HG02973 (cell line): Measurements from ENCODE around the gene PEX5L.
"Not testable (repeated sequence)": the region's sequence is repeated elsewhere in the genome, so short reads cannot be mapped to it uniquely, and the experiment has no call there.

Experiments
- ATAC-seq: cut with Tn5 transposase; IDR thresholded peaks from one replicate; pipeline ENCODE4 v1.9.1; 2021; ENCODE audit warnings: moderate library complexity; ENCODE audit not compliant: unreplicated experiment

Gene PEX5L

GRCh38 chr3:180036671-180037455 is at the start of gene PEX5L:
Gene PEX5L, minus strand, starts transcription at chr3:180036937. Its CDS starts 338 bp downstream, at chr3:180036599.
- ATAC-seq: peak; percentile 87

- no peak for ATAC-seq
Measured at GRCh38 chr3:180085122-180085710, 48.5 kb upstream of the PEX5L start.

- ATAC-seq: no peak
Measured at GRCh38 chr3:180082699-180083098, 46.0 kb upstream of the PEX5L start.

GRCh38 chr3:180078592-180078991 is 41.9 kb upstream of the PEX5L start:
- no peak for ATAC-seq

- ATAC-seq: no peak
Measured at GRCh38 chr3:180073561-180073960, 36.8 kb upstream of the PEX5L start.

- ATAC-seq: no peak
Measured at GRCh38 chr3:180072786-180073185, 36.0 kb upstream of the PEX5L start.

GRCh38 chr3:180070925-180071324 is 34.2 kb upstream of the PEX5L start:
- no peak for ATAC-seq

- no peak for ATAC-seq
Measured at GRCh38 chr3:180068023-180068422, 31.3 kb upstream of the PEX5L start.

GRCh38 chr3:180066598-180066997 is 29.9 kb upstream of the PEX5L start:
- no peak for ATAC-seq

GRCh38 chr3:180063783-180064182 is 27.0 kb upstream of the PEX5L start:
- no peak for ATAC-seq

GRCh38 chr3:180062771-180063170 is 26.0 kb upstream of the PEX5L start:
- no peak for ATAC-seq

GRCh38 chr3:180059356-180059755 is 22.6 kb upstream of the PEX5L start:
- ATAC-seq: no peak

GRCh38 chr3:180058238-180058637 is 21.5 kb upstream of the PEX5L start:
- no peak for ATAC-seq

GRCh38 chr3:180055656-180056055 is 18.9 kb upstream of the PEX5L start:
- ATAC-seq: not testable (repeated sequence)

GRCh38 chr3:180049391-180049790 is 12.7 kb upstream of the PEX5L start:
- ATAC-seq: no peak

GRCh38 chr3:180048840-180049239 is 12.1 kb upstream of the PEX5L start:
- ATAC-seq: no peak

- ATAC-seq: peak; percentile 93
Measured at GRCh38 chr3:180048103-180048502, 11.4 kb upstream of the PEX5L start.

- ATAC-seq: no peak
Measured at GRCh38 chr3:180040966-180041365, 4.2 kb upstream of the PEX5L start.

- peak; percentile 37 for ATAC-seq
Measured at GRCh38 chr3:180036092-180036670, 556 bp downstream of the PEX5L start.

- no peak for ATAC-seq
Measured at GRCh38 chr3:180026997-180027396, 9.7 kb downstream of the PEX5L start.

GRCh38 chr3:180018543-180018942 is 18.2 kb downstream of the PEX5L start:
- ATAC-seq: no peak

GRCh38 chr3:180017846-180018245 is 18.9 kb downstream of the PEX5L start:
- no peak for ATAC-seq
